HL-60 (cell line): ENCODE results near the gene NLGN1.

Experiments used
- DNase-seq, 2 experiments: peaks; one replicate each; pipeline ENCODE4 v3.0.0-alpha.2; 2010 to 2020; ENCODE audit warnings: low read depth in 1 of 2, low spot score in 1 of 2
- H3K27ac ChIP-seq: fragments of 250-450 bp; sonication (Bioruptor Pico); replicated peaks from 2 replicates; pipeline ENCODE4 v1.5.1; 2020; ENCODE audit warnings: mild to moderate bottlenecking, moderate library complexity
- H3K27me3 ChIP-seq: fragments of 250-450 bp; sonication (Bioruptor Pico); 2 replicates; pipeline ENCODE4 v1.5.1; 2021; ENCODE audit warnings: mild to moderate bottlenecking, moderate library complexity; ENCODE audit not compliant: insufficient read depth, poor library complexity, severe bottlenecking
- H3K4me3 ChIP-seq: replicated peaks from 2 replicates; pipeline ENCODE4 v1.5.1; 2011; ENCODE audit warnings: mild to moderate bottlenecking, control low read depth, low read length; ENCODE audit not compliant: insufficient read depth
- GABPA ChIP-seq: IDR thresholded peaks from 2 replicates; pipeline ENCODE4 v1.6.1; 2012; ENCODE audit warnings: low read depth
- POLR2AphosphoS5 ChIP-seq: IDR thresholded peaks from 2 replicates; pipeline ENCODE4 v1.6.1; 2012; ENCODE audit warnings: low read depth
- SPI1 ChIP-seq: IDR thresholded peaks from 2 replicates; pipeline ENCODE4 v1.6.1; 2012; ENCODE audit warnings: low read depth, mild to moderate bottlenecking, borderline replicate concordance
- TF ChIP-seq, protein P1 (sequence below): IDR thresholded peaks from 2 replicates; pipeline ENCODE4 v1.6.1; 2012; ENCODE audit warnings: low read depth; ENCODE audit not compliant: insufficient replicate concordance
- TF ChIP-seq, protein P2 (sequence below): IDR thresholded peaks from one replicate; pipeline ENCODE4 v1.5.1; 2011; ENCODE audit warnings: low read length, control low read depth, inconsistent platforms; ENCODE audit not compliant: insufficient read depth

Gene NLGN1

GRCh38 chr3:173916799-173917198, 519.3 kb downstream of the NLGN1 start:
- no peaks in the 10 kb centered on the region for H3K27me3 ChIP-seq
- TF ChIP-seq, protein P1, sequence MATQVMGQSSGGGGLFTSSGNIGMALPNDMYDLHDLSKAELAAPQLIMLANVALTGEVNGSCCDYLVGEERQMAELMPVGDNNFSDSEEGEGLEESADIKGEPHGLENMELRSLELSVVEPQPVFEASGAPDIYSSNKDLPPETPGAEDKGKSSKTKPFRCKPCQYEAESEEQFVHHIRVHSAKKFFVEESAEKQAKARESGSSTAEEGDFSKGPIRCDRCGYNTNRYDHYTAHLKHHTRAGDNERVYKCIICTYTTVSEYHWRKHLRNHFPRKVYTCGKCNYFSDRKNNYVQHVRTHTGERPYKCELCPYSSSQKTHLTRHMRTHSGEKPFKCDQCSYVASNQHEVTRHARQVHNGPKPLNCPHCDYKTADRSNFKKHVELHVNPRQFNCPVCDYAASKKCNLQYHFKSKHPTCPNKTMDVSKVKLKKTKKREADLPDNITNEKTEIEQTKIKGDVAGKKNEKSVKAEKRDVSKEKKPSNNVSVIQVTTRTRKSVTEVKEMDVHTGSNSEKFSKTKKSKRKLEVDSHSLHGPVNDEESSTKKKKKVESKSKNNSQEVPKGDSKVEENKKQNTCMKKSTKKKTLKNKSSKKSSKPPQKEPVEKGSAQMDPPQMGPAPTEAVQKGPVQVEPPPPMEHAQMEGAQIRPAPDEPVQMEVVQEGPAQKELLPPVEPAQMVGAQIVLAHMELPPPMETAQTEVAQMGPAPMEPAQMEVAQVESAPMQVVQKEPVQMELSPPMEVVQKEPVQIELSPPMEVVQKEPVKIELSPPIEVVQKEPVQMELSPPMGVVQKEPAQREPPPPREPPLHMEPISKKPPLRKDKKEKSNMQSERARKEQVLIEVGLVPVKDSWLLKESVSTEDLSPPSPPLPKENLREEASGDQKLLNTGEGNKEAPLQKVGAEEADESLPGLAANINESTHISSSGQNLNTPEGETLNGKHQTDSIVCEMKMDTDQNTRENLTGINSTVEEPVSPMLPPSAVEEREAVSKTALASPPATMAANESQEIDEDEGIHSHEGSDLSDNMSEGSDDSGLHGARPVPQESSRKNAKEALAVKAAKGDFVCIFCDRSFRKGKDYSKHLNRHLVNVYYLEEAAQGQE, result no peak
- TF ChIP-seq, protein P2, sequence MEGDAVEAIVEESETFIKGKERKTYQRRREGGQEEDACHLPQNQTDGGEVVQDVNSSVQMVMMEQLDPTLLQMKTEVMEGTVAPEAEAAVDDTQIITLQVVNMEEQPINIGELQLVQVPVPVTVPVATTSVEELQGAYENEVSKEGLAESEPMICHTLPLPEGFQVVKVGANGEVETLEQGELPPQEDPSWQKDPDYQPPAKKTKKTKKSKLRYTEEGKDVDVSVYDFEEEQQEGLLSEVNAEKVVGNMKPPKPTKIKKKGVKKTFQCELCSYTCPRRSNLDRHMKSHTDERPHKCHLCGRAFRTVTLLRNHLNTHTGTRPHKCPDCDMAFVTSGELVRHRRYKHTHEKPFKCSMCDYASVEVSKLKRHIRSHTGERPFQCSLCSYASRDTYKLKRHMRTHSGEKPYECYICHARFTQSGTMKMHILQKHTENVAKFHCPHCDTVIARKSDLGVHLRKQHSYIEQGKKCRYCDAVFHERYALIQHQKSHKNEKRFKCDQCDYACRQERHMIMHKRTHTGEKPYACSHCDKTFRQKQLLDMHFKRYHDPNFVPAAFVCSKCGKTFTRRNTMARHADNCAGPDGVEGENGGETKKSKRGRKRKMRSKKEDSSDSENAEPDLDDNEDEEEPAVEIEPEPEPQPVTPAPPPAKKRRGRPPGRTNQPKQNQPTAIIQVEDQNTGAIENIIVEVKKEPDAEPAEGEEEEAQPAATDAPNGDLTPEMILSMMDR, result no peak
- TF ChIP-seq SPI1, result no peak
- H3K27ac ChIP-seq, result no peak overlapping the region
- no peak for DNase-seq
- H3K4me3 ChIP-seq, result no peak overlapping the region

DNA sequence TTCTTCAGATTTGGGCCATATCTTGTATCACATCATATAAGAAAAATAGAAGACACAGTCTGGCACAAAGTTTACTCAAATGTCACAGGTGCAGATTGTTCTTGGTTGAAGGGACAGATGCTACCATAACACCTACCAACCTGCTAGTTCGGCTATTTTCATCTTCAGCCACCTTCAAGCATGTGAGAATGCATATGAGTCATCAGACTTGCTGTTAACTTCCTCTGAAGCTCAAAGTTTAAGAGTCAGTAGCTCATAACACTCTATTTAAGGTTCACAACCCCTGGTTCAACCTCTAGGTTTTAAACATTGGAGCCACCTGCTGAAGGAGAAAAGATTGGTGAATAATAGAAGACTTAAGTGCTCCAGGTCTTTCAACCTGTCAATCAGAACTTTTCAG, 522.8 kb downstream of the NLGN1 start:
- H3K27me3 ChIP-seq, result no peaks in the 10 kb centered on the region
- H3K27ac ChIP-seq, result no peak overlapping the region
- H3K4me3 ChIP-seq, result no peak overlapping the region
- no peak for DNase-seq
- TF ChIP-seq, protein P2, result no peak
- TF ChIP-seq GABPA (no peak), SPI1 (no peak), POLR2AphosphoS5 (no peak)
- TF ChIP-seq, protein P1, result no peak

DNA sequence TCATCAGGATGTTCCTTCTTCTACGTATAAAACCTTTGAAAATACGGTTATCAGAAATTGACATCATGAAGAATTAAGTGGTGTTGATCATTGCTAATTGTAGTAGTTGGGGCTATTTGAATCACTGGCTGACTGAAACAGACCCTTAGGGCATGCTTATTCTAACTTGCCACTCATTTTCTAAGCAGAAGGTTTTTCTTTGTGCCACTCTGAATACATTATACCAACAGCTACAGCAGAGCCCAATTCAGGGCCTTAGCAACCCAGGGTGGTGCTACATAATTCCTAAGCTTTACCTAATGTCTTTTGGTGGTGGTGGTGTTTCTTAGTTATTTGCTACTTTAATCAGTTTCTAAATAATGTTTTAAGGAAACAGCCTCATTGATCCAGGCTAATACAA, 524.2 kb downstream of the NLGN1 start:
- no peak overlapping the region for H3K27ac ChIP-seq
- H3K27me3 ChIP-seq, result no peaks in the 10 kb centered on the region
- DNase-seq, result no peak

More for the DNA sequence above, 524.2 kb downstream of the NLGN1 start:
- TF ChIP-seq, protein P2, result no peak
- TF ChIP-seq, protein P1, result no peak
- TF ChIP-seq GABPA (no peak), SPI1 (no peak), POLR2AphosphoS5 (no peak)
- no peak overlapping the region for H3K4me3 ChIP-seq
